ENCODE measurements around the gene SMAD9.

Gene SMAD9

DNA sequence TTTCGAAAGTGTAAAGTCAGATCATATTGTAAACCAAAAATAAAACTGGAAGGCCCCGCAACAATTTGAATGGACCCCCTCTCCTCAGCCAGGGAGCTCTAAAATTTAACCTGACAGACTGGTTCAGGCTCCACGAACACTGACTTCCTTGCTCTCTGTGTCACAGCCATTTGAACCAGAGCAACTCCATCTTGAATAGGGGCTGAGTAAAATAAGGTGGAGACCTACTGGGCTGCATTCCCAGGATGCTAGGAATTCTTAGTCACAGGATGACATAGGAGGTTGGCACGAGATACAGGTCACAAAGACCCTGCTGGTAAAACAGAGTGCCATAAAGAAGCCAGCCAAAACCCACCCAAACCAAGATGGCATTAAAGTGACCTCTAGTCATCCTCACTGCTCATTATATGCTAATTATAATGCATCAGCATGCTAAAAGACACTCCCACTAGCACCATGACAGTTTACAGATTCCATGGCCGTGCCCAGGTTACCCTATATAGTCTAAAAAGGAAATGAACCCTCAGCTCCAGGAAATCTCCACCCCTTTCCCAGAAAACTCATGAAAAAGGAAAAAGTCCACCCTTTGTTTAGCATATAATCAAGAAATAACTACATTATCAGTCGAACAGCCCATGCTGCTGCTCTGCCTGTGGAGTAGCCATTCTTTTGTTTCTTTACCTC is 57.9 kb downstream of the SMAD9 start:
- no peak for DNase-seq

DNA sequence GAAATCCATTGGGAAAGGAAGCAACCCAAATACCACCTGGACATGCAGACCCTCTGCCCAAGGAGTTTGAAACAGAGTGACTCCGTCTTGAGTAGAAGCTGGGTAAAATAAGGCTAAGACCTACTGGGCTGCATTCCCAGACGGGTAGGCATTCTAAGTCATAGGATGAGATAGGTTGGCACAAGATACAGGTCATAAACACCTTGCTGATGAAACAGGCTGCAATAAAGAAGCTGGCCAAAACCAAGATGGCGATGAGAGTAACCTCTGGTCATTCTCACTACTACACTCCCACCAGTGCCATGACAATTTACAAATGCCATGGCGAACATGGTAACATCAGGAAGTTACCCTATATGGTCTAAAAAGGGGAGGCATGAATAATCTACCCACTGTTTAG is 60.8 kb downstream of the SMAD9 start:
- DNase-seq = no peak

DNA sequence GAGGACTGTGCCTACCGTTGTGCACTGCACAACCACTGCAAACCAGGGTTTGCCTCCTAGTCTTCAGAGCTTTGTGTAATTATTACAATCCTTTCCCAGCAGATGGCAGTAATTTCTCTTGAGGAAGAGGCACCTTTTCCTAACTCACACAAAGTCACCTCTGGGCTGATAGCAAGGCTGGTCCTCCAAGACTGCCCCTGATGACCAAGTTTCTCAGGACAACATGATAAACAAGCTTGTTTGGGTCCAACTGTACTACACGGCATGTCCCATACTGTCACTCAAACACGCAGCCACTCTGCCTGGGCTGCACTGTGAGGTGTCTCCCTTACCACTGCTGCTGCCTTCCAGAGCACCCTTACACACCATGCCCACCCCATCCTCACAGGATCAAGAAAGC is 61.7 kb downstream of the SMAD9 start:
- DNase-seq = peak; percentile 44

DNA sequence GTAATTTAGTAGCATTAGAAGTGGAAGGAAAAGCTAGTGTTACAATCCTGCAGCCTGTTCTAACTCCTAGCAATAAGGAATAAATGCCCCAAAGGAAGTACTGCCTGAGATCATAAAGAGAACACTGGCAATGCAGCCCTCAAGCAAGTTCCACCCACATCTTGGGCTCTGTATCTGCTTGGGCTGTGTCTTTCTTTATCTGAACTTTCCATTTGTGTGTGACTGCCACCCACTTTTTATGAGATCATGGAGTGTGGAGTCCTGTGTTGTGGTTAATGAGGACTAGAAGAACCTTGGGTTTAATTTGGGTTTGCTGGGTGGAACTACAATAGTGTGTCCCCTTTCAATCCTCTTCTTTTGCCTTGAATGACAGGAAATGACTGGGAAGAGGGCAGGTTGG is 62.8 kb downstream of the SMAD9 start:
- no peak for DNase-seq

DNA sequence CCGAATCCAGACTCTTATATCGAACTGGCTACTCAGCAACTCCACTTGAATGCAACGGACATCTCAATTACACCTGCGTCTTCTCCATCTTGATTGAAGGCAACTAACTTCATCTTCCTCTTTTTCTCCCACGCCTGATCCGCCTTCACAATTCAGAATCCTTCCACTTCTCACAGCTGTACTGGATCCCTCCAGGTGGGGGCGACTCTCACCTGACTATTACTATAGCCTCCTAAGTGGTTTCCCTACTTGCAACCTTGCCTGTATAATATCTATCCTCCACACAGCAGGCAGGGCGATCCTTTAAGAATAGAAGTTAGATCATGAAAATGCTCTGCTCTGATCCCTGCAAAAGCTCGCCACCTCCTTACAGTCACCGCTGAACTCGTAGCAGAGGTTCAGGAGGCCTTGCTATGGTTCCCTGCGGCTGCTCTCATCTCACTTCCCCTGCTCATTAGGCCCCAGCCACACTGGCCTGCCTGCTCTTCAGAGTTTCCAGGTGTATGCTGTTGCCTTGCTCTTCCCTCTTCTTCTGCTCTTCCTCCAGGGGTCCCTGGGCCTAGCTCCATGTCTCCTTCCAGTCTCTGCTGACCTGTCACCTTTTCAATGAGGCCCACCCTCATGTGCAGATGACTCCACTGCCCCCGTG is 69.1 kb downstream of the SMAD9 start:
- DNase-seq = peak; percentile 18

DNA sequence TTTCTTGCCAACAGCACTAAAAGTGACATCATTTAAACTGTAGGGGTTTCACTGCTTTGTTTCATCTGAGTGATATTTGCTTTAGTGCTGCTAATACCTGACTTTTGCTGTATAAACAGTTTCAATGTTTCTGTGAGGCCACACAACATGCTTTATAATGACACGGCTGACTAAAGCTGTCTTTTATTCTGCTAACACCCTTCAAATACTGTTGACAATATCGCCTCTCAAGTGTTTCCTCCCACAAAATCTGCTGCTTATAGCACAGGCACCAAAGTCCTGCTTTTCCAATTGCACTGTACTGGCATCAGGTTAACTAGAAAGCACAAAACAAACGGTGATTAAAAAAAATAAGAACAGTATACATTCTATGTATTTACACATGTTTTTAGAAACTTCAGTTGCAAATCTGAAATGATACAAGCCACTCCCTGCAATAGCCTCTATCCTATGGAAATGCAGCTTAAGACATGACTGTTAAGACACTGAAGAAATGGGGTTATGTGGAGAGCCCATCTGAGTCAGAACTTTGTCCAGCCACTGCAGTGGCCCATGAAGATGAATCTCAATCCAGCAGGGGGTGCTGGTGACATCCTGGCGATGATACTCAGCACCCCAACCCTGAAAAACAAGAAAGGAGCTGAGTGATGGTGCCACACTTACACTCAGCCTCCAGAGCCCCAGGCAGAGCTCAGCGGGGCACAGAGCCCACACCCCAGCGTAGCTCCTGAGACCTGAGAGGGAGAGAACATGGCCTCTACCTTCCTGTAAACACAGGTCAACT is 71.6 kb downstream of the SMAD9 start:
- peak; percentile 40 for DNase-seq

DNA sequence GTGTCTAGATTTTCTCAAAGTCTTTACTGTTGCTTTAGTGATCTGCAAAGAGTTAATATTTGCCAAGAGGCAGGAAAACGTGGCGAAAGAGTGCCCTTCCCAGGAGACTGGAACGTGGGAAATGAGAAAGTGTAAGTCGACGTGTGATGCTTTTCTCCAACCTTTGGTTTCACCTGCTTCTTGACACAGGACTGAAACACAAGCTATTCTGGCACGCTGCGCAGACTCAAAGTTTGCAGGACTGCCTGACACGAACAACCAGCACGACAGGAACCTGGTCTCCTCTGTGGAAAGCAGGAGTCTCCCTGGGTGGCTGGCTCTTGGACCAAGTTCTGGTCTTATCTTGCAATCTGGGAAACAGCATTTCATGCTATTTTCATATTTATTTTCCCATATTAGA is 72.4 kb downstream of the SMAD9 start:
- no peak for DNase-seq

DNA sequence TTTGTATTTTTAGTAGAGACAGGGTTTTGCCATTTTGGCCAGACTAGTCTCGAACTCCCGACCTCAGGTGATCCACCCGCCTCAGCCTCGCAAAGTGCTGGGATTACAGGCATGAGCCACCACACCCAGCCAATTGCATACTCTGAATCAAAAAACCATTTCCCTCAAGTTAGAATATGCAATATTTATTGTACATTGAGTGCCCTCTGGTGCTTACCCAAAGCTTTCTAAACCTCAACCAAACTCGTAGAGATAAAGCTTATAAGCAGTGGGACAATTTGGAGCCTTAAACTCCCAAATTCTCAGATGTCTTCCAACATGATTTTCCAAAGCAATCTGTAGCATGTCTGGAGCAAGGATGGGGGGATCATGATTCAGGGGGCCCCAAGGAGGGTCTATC is 78.6 kb downstream of the SMAD9 start:
- no peak for DNase-seq

DNA sequence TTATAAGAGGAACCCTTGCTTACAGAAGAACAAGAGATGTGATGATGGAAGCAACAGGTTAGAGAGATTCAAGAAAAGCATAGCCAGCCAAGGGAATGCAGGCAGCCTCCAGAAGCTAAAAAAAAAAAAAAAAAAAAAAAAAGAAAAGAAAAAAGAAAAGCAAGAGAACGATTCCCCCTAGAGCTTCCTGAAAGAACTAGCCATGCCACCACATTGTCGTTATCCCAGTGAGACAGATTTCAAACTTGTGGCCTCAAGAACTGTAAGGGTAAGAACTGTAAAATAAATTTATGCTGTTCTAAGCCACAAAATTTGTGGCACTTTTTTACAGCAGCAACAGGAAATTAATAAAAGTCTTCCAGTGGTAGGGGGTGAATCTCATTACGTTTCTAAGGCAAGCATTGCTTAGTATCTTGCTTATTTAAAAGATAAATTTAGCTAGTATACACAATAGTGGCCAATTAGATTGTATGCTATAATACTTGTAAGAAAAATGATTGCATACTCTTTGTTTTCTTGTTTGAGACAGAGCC is 79.3 kb downstream of the SMAD9 start:
- no peak for DNase-seq

DNA sequence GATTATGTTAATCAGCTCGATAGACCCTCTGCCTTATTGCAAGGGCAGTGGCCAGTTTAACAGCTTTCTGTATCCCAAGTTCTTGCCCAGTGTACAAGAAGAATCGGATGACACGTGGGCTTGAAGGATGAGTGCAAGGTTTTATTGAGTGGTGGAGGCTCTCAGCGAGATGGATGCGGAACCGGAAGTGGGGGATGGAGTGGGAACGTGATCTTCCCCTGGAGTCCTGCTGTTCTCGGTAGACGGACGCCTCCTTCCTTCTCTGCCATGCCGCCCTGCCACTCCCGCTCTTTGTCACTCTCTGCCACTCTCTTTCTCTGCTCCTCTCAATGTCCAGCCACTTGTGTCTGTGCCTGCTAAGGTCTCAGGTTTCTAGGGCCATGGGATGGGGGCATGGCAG is 80.1 kb downstream of the SMAD9 start:
- DNase-seq = no peak

DNA sequence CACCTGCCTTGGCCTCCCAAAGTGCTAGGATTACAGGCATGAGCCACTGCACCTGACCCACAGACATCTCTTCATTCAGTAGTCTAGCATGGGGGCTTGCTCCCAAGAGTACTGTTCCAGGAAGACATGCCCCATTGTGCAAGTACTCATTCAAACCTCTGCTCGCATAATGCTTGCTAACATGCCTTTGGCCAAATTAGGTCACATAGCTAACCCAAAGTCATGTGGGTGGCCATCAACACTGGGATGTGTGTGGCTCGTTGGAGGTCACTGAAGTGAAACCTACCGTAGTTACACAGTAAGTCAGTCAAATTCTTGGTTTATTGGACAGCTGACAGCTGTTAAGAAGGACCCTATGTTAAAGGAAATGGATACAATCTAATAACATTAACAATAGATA is 80.8 kb downstream of the SMAD9 start:
- no peak for DNase-seq

DNA sequence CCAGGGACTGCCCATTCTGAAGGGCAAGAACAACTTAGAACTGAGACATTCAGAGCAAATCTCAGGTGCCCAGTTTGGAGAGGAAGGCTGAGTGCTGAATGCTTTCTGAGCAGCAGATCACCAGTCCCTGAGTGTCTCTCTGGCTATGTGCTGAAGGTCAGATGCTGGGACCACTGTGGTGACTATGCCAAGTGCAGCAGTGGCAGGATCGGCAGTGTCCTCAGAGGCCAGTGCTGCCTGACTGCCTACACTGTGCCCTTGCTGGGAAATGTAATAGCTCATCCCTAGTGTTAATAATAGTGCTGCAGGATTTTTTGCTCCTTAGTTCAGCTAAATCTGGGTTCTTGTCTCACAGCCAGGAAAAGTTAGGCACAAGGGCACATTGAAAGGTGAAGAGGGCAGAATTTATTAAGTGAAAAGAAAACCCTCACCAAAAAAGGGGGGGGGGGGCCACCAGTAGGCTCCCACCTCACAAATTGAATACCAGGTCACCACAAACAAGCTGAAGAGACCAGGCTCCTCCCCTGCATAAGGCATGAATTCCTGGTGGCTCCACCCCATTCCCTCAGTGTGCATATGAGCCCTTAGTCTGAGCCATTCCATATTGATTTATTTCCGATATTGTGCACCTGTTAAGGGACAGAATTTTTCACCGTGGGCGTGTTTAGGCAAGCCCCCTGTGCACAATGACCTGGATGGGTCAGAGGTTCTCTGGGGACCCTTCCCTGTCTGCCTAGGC is 82.5 kb downstream of the SMAD9 start:
- DNase-seq = no peak

DNA sequence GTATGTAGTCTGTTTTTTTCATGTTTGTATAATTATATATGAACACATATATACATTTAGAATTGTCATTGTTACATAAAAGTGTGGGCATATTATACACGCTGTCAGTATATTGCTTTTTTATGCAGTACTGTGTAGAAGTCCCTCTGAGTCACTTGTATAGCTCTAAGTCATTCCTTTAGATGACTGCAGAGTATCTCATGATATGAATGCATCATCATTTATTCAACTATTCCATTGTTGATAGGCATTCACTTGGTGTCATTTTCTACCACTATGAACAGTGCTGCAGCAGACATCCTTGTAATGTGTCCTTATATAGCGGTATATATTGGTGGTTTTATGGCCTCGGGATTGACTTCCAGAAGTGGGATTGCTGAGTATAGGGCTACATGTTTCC is 85.7 kb downstream of the SMAD9 start:
- DNase-seq = peak; percentile 15

DNA sequence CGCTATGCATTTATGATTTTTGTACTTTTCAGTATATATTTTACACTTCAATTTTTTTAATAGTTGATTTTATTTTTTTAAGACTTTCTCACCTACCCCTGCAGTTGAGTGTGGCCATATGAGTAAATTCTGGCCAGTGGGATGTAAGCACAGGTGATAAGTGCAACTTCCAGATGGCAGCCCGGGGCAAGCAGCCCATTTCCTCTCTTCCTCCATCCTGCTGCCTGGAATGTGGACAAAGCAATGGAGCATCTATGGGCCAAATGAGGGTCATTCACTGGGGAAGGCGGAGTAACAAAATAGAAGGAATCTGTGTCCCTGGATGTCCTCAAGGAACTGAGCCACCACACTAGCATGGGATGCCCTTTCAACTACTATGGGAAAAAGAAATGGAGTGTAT is 88.7 kb downstream of the SMAD9 start:
- DNase-seq = no peak

DNA sequence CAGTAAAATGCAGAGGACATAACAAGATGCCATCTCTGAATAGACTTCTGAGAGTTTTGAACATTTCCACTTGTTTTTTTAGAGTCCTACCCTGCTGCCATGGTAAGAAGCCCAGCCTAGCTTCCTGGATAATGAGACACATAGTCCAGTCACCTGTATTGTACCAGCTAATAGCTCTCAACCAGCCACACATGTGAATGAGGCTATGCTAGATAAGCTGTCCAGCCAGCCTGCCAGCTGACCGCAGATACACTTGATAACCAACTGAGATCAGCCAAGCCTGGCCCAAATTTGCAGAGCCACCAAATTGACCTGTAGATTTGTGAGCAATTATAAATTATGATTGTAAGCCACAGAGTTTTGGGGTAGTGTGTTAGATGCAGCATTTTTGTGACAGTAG is 90.3 kb downstream of the SMAD9 start:
- DNase-seq = no peak

DNA sequence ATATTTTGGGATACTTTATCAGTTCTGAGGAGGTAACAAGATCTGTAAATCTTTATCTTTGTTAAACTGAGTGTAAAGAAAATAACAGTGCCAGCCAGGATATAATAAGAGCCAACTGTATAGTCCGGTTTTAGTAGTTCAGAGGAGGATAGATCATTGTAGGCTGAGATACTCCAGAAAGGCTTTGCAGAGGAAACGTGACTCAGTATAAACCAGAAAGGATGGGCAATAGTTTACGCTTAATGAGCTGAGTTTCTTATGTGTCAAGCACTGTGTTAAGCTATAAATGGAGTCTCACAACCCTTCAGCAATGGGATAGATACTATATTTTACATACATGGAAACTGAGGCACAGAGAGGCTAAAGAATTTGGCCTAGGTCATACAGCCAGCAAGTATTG is 97.3 kb downstream of the SMAD9 start:
- DNase-seq = peak; percentile 6

DNA sequence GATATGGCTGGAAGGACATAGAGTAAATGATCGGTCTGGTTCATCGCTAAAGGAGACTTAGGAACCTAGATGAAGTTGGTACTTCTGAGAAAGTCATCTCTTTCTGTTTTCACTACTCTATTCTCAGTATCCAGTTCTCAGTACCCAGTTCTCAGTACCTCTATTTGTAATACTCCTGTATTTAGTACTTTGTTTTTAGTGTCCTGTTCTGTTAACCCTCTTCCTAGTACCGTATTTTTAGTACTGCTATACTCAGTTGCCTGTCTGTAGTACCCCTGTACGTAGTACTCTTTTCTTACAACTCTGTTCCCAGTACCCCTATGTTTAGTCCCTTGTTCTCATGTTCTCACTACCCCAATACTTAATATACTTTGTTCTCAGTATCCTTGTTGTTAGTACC is 99.8 kb downstream of the SMAD9 start:
- DNase-seq = peak; percentile 43

DNA sequence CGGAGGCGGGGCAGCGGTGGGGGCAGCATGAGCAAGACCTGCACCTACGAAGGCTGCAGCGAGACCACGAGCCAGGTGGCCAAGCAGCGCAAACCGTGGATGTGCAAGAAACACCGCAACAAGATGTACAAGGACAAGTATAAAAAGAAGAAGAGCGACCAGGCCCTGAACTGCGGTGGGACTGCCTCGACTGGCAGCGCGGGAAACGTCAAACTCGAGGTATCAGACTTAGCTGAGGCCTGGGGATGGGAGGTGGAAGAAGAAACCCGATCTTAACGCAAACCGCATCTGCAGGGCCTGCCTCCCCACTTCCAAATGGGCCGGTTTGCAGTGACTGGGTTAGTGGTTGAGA is 100.3 kb downstream of the SMAD9 start:
- DNase-seq = peak; percentile 54

DNA sequence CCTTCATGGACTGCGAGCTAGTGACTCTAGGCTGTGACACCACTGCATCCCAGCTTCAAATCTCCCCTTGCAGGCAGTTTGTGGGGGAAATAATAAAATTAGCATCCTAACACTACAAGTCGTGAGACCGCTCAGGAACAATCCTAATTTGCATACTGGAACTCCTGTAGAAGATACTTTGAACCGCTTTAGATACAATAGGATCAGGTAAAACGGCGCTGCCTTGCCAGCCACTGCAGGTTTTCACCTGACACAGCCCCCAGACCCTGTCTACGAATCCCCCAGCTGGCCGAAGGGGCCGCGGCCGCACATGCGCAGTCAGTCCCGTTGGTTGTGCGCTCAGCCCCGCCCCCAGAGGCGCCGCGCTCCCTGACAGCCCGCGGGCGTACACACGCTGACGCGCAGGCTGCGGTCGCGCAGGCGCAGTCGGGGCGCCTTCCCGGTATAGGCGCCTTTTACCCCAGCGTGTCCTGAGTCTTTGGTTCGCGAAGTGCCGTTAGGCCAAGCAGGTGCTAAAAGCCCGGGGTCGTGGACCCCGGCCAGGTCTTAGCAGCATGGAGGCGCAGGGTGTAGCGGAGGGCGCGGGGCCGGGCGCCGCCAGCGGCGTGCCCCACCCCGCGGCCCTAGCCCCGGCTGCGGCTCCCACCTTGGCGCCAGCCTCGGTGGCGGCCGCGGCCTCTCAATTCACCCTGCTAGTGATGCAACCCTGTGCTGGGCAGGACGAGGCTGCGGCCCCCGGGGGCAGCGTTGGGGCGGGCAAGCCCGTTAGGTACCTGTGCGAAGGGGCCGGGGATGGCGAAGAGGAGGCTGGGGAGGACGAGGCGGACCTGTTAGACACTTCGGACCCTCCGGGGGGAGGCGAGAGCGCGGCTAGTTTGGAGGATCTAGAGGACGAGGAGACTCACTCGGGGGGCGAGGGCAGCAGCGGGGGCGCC is 101.0 kb downstream of the SMAD9 start, which contains the start of gene RFXAP:
Gene RFXAP, plus strand, starts transcription at position 419 of the 935 bp plus-strand sequence. Its CDS starts 136 bp downstream, at position 555.
- DNase-seq = peak; percentile 95

DNA sequence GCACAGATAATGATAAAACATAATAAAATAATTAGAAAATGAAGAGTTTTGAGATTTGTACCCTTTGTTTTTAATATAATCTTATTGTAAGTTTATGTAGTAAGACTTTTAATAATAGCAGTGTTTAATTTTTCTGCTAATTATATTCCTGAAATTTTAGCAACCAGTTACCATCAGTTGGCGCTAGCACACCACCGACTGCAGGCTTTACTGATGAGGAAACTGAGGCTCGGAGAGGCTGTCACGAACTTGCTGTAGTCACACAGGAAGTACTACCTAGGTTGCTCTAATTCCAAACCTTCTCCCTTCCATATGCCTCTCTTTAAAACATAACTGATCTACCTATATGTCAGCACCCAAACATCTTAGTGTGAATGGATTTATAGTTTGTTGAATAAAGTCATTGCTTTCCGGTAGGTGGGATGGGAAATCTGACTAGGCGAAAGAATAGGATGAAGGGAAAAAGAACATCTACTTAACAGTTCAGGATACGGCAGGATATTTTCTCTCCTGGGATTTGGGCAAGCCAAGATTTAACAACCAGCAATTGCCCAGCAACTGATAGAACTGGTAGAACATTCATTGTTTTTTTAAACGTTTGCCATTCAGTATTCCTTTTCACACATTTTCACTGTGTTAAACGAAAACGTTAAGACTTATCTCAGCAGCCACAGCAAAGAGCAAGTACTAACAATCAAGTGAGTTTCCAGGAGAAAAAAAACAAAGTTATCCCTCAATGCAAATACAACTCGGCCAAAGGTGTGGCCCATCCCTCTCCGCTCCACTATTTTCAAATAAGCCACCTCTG is 101.8 kb downstream of the SMAD9 start:
- no peak for DNase-seq

DNA sequence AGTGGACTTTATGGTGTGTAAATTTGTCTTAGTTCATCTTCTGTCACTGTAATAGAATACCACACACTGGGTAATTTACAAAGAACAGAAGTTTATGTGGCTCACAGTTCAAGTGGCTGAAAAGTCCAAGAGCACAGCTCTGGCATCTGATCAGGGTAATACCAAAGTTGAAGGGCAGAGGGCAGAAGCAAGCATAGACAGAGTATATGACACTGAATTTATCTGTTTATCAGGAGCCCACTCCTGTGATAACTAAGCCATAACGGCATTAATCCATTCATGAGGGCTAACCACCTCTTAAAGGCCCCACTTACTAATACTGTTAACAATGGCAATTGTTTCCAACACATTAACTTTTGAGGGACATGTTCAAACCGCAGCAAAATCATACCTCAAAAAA is 105.0 kb downstream of the SMAD9 start:
- DNase-seq = peak; percentile 17

Data from activated CD4-positive, alpha-beta T cell treated with anti-CD3 and anti-CD28 coated beads, Interleukin-2, Interleukin-6, amounts not matched to agents 100 ng/mL and 50 ng/mL, durations not matched to agents 16 hours and 8 hours (primary cell).